Caco-2 (cell line): ENCODE results near the gene DACH2. TPM values are rescaled to one million over a fixed set of nuclear protein-coding genes. Genes with fewer than 3 reads are reported as not detected.

Experiments used
- BruUV-seq: library from RNA; stranded (reverse); fragments of 400-500 nt; replicated peaks from 2 replicates; lab custom pipeline; 2021; lab: Mats Ljungman, UMichigan
- CTCF ChIA-PET: fragments of 300-600 bp; sonication (Branson Sonifier 250); formaldehyde crosslinking; loops from one replicate; lab custom pipeline; 2022; ENCODE audit warnings: antibody characterized with exemption; lab: Charles Lee
- POLR2A ChIA-PET: fragments of 300-600 bp; sonication (Branson Sonifier 250); formaldehyde crosslinking; loops from one replicate; lab custom pipeline; 2022; ENCODE audit warnings: antibody characterized with exemption; lab: Charles Lee
- DNase-seq, 2 experiments: peaks; one replicate each; pipeline versions ENCODE4 v3.0.0 to v3.0.0-alpha.2; 2020 to 2022
- H3K27me3 ChIP-seq: replicated peaks from 2 replicates; pipeline ENCODE4 v1.6.0; 2011; ENCODE audit warnings: low read length; ENCODE audit not compliant: control insufficient read depth, insufficient read depth
- H3K36me3 ChIP-seq: 2 replicates; pipeline ENCODE4 v1.5.1; 2011; ENCODE audit warnings: low read length; ENCODE audit not compliant: control insufficient read depth, insufficient read depth
- H3K4me1 ChIP-seq: fragments of 250-450 bp; sonication (Bioruptor Pico); 2 replicates; pipeline ENCODE4 v1.5.1; 2020; ENCODE audit warnings: mild to moderate bottlenecking
- H3K4me3 ChIP-seq: 2 replicates; pipeline ENCODE4 v1.5.1; 2011; ENCODE audit warnings: low read depth, mild to moderate bottlenecking, control low read depth, low read length
- H3K9me3 ChIP-seq: fragments of 250-450 bp; sonication (Bioruptor Pico); 2 replicates; pipeline ENCODE4 v1.5.1; 2020; ENCODE audit warnings: mild to moderate bottlenecking, moderate library complexity
- H3K27ac Mint-ChIP-seq: one replicate; pipeline ENCODE4 v1.8.0; 2022; ENCODE audit warnings: mixed read lengths; ENCODE audit not compliant: unreplicated experiment
- H3K27me3 Mint-ChIP-seq: one replicate; pipeline ENCODE4 v1.8.0; 2022; ENCODE audit warnings: mixed read lengths; ENCODE audit not compliant: insufficient read depth, unreplicated experiment
- H3K36me3 Mint-ChIP-seq: one replicate; pipeline ENCODE4 v1.8.0; 2022; ENCODE audit warnings: mild to moderate bottlenecking, mixed read lengths; ENCODE audit not compliant: insufficient read depth, unreplicated experiment
- H3K4me1 Mint-ChIP-seq: one replicate; pipeline ENCODE4 v1.8.0; 2022; ENCODE audit warnings: low read depth, mixed read lengths; ENCODE audit not compliant: unreplicated experiment
- H3K4me3 Mint-ChIP-seq: one replicate; pipeline ENCODE4 v1.8.0; 2022; ENCODE audit warnings: mild to moderate bottlenecking, moderate library complexity, mixed read lengths; ENCODE audit not compliant: unreplicated experiment
- H3K9me3 Mint-ChIP-seq: one replicate; pipeline ENCODE4 v1.8.0; 2022; ENCODE audit warnings: mixed read lengths; ENCODE audit not compliant: unreplicated experiment
- intact Hi-C: fragments of 100-400 bp; cut with micrococcal nuclease; formaldehyde crosslinking; loops from one replicate; pipeline ENCODE4 v1.10.0; 2022; ENCODE audit not compliant: unreplicated experiment
- total RNA-seq: library from RNA; stranded (reverse); gene quantifications from 2 replicates; pipeline ENCODE4 v1.2.3, GENCODE V29; 2022
- TF ChIP-seq, protein P1 (sequence below), 2 experiments: fragments of 200-600 bp in 1 of 2; IDR thresholded peaks; 1 replicate in 1 of 2; 2 replicates in 1 of 2; pipeline versions ENCODE4 v1.5.1 to v1.8.0; 2011 to 2022; ENCODE audit warnings: antibody characterized with exemption in 1 of 2, control low read depth in 1 of 2, inconsistent platforms in 1 of 2, low read depth in 1 of 2, low read length in 1 of 2, mild to moderate bottlenecking in 1 of 2, moderate library complexity in 1 of 2; ENCODE audit not compliant: insufficient read depth in 1 of 2, severe bottlenecking in 1 of 2, unreplicated experiment in 1 of 2

DACH2 gene
- total RNA-seq, 1 experiment from 2014 or later = not detected

DNA sequence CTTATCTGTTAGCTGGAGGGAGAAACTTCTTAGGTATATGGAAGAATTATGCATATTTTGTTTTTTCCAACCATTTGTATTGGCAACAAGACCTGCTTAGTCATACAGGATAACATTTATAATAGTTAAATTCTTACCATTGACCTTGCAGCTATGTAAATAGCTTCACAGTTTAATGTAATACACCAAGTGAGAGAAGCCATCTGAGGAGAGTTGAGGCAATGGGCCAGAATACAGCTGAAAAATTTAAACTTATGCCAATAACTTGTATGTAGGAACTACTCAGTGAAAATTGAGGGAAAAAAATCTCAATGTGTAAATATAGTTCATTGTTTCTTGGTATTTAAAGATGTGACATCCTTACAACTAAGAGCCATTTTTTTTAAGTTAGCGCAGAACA is 273.5 kb downstream of the DACH2 start:
- H3K27ac Mint-ChIP-seq = no peak overlapping the region
- H3K9me3 Mint-ChIP-seq = no peaks in the 10 kb centered on the region
- H3K4me1 Mint-ChIP-seq = no peaks in the 10 kb centered on the region
- ChIA-PET CTCF (no interaction called here), POLR2A (no interaction called here)
- no peaks in the 10 kb centered on the region for H3K36me3 ChIP-seq
- no peak for DNase-seq
- no peak overlapping the region for H3K4me3 Mint-ChIP-seq
- TF ChIP-seq, protein P1, sequence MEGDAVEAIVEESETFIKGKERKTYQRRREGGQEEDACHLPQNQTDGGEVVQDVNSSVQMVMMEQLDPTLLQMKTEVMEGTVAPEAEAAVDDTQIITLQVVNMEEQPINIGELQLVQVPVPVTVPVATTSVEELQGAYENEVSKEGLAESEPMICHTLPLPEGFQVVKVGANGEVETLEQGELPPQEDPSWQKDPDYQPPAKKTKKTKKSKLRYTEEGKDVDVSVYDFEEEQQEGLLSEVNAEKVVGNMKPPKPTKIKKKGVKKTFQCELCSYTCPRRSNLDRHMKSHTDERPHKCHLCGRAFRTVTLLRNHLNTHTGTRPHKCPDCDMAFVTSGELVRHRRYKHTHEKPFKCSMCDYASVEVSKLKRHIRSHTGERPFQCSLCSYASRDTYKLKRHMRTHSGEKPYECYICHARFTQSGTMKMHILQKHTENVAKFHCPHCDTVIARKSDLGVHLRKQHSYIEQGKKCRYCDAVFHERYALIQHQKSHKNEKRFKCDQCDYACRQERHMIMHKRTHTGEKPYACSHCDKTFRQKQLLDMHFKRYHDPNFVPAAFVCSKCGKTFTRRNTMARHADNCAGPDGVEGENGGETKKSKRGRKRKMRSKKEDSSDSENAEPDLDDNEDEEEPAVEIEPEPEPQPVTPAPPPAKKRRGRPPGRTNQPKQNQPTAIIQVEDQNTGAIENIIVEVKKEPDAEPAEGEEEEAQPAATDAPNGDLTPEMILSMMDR (IDR thresholded peaks at IDR 0.05; ENCODE audit: insufficient read depth in 1 of 2, low read depth in 1 of 2, low read length in 1 of 2, severe bottlenecking in 1 of 2, unreplicated experiment in 1 of 2) = no peak
- intact Hi-C loops = no loop called here
- no peaks in the 10 kb centered on the region for H3K9me3 ChIP-seq
- H3K4me1 ChIP-seq = no peaks in the 10 kb centered on the region
- no peaks in the 10 kb centered on the region for H3K27me3 ChIP-seq
- H3K4me3 ChIP-seq = no peak overlapping the region
- H3K27me3 Mint-ChIP-seq = no peaks in the 10 kb centered on the region
- H3K36me3 Mint-ChIP-seq = no peaks in the 10 kb centered on the region
- BruUV-seq = no TSS peak

GRCh38 chrX:86436116-86436515 is 287.9 kb downstream of the DACH2 start:
- Mint-ChIP-seq H3K9me3 (no peaks in the 10 kb centered on the region), H3K4me1 (no peaks in the 10 kb centered on the region), H3K4me3 (no peak overlapping the region), H3K27ac (no peak overlapping the region), H3K36me3 (no peaks in the 10 kb centered on the region), H3K27me3 (no peaks in the 10 kb centered on the region)
- DNase-seq = no peak
- no TSS peak for BruUV-seq
- no peaks in the 10 kb centered on the region for H3K9me3 ChIP-seq
- CTCF ChIA-PET = no interaction called here
- H3K27me3 ChIP-seq = no peaks in the 10 kb centered on the region
- no peak overlapping the region for H3K4me3 ChIP-seq
- intact Hi-C loops = no loop called here
- no peaks in the 10 kb centered on the region for H3K4me1 ChIP-seq
- H3K36me3 ChIP-seq = no peaks in the 10 kb centered on the region
- POLR2A ChIA-PET = no interaction called here
- TF ChIP-seq, protein P1 (IDR thresholded peaks at IDR 0.05; ENCODE audit: insufficient read depth in 1 of 2, low read depth in 1 of 2, low read length in 1 of 2, severe bottlenecking in 1 of 2, unreplicated experiment in 1 of 2) = no peak

DNA sequence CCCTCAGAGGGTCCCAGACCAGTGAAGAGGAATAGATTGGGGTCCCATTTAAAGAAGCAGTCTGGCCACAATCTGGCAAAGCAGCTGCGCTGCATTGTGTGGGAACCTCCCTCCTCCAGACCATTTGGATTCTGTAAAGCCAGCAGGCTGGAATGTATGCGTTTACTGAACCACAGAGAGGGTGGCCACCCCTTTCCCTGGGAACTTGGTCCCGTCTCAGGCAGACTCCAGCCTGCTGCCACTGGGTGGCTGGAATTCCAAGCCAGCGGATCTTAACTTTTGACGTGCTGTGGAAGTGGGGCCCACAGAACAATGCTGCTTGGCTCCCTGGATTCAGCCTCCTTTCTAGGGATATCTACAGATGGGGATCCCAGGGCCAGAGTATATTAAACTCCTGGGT is 307.2 kb downstream of the DACH2 start:
- TF ChIP-seq, protein P1 (IDR thresholded peaks at IDR 0.05; ENCODE audit: insufficient read depth in 1 of 2, low read depth in 1 of 2, low read length in 1 of 2, severe bottlenecking in 1 of 2, unreplicated experiment in 1 of 2) = no peak
- no peaks in the 10 kb centered on the region for H3K4me1 ChIP-seq
- ChIA-PET CTCF (no interaction called here), POLR2A (no interaction called here)
- H3K4me3 Mint-ChIP-seq = no peak overlapping the region
- no peaks in the 10 kb centered on the region for H3K4me1 Mint-ChIP-seq
- H3K27me3 Mint-ChIP-seq = no peaks in the 10 kb centered on the region
- no peaks in the 10 kb centered on the region for H3K27me3 ChIP-seq
- no peaks in the 10 kb centered on the region for H3K9me3 ChIP-seq
- intact Hi-C loops = no loop called here
- no peak overlapping the region for H3K4me3 ChIP-seq
- DNase-seq = no peak
- H3K36me3 ChIP-seq = no peaks in the 10 kb centered on the region
- H3K27ac Mint-ChIP-seq = no peak overlapping the region
- H3K36me3 Mint-ChIP-seq = no peaks in the 10 kb centered on the region
- no TSS peak for BruUV-seq
- no peaks in the 10 kb centered on the region for H3K9me3 Mint-ChIP-seq
